Activated CD8-positive, alpha-beta memory T cell treated with anti-CD3 and anti-CD28 coated beads, Interleukin-2, amount 50 U/mL, for 24 hours (primary cell): ENCODE measurements around the gene PRDM16.

Experiments used
- DNase-seq: peaks from one replicate; pipeline ENCODE4 v3.0.0-alpha.2; 2020; ENCODE audit errors: extremely low read depth

Gene PRDM16

GRCh38 chr1:3183411-3183810, 114.4 kb downstream of the PRDM16 start:
- DNase-seq = no peak

GRCh38 chr1:3183813-3184212, 114.8 kb downstream of the PRDM16 start:
- DNase-seq = no peak

GRCh38 chr1:3184666-3185065, 115.7 kb downstream of the PRDM16 start:
- no peak for DNase-seq

DNA sequence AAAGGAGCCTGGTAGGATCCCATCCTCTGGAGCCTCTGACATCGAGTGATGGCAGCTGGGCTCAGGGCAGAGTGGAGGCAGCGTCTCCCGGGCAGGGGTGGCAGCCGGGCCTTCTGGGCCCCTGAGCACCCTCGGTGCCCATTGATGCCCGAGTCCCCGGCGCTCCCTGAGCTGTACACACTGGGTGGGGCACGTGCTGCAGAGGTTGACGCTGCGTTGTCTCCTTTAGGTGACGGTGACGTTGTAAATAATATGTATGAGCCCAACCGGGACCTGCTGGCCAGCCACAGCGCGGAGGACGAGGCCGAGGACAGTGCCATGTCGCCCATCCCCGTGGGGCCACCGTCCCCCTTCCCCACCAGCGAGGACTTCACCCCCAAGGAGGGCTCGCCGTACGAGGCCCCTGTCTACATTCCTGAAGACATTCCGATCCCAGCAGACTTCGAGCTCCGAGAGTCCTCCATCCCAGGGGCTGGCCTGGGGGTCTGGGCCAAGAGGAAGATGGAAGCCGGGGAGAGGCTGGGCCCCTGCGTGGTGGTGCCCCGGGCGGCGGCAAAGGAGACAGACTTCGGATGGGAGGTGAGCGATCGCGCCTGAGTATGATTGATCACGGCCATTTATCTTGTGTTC, 117.0 kb downstream of the PRDM16 start:
- no peak for DNase-seq

GRCh38 chr1:3186526-3186921, 117.5 kb downstream of the PRDM16 start:
- DNase-seq = no peak

- no peak for DNase-seq
Observed at GRCh38 chr1:3187415-3188149, 118.6 kb downstream of the PRDM16 start.

- no peak for DNase-seq
Observed at GRCh38 chr1:3188150-3188971, 119.4 kb downstream of the PRDM16 start.

- no peak for DNase-seq
Observed at GRCh38 chr1:3190256-3191041, 121.4 kb downstream of the PRDM16 start.

GRCh38 chr1:3192361-3192760, 123.4 kb downstream of the PRDM16 start:
- no peak for DNase-seq

- DNase-seq = no peak
Observed at GRCh38 chr1:3192825-3193224, 123.8 kb downstream of the PRDM16 start.

DNA sequence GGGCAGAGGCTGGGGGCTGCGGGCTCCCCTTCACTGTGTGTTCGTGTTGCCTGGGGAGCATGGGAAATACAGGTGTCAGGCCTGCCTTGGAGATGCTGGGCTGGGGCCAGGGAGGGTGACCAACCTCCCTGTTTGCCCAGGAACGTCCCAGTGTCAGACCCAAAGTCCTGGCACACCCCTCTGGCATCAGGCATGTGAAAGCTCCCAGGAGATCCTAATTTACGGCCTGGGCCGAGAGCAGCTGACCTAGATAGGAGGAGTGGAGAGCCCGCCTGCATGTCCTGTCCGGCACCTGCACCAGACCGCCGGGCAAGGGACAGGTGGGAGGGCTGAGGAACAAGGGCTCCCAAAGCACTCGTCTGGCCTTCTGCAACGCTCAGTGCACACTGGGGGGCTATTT, 124.8 kb downstream of the PRDM16 start:
- no peak for DNase-seq

- no peak for DNase-seq
Observed at GRCh38 chr1:3194760-3195479, 125.9 kb downstream of the PRDM16 start.

DNA sequence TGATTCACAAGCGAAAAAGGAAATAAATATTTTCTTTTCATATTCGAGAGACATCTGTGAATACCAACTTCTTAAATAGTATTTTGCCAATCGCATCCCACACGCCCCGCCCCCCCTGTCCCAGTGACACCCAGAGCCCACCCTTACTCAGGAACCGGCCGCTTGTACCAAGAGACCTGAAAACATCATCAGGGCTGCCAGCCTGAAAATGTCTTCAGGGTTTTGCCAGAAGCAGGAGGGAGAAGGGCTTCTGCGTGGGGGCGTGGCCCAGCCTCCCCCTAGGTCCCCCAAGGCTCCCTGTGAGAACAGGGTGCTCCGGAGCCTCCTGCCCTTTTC, 126.4 kb downstream of the PRDM16 start:
- DNase-seq = no peak

GRCh38 chr1:3195966-3196515, 127.0 kb downstream of the PRDM16 start:
- no peak for DNase-seq

DNA sequence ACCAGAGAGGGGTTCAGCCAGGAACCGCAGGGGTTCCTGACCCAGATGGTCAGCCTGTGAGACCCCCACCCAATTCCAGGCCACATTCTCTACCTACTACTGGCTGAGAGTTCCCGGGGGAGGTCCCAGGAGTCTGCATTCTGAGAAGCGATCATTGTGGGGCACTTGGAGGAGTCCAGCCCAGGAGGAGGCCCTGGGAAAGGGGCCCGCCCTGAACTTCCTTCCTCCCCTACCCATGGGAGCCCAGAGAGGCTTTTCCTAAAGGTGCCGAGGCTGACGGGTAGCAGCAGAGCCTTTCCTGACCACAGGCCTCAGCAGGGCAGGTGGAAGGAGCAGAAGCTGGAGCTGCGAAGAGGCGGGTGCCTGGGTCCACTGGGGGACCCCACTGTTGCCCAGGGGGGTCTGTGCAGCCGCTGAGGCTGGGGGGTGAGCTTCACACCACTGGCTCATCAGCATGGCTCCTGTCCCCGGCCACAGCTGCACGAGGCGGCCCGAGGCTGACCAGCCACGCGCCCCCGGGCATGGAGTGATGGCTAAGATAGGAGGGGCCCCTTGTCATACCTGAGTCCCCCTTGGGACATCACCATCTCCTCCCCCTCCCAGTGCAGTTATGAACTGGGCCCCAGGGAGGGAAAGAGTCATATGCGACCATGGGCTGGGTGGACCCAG, 127.7 kb downstream of the PRDM16 start:
- DNase-seq = no peak

DNA sequence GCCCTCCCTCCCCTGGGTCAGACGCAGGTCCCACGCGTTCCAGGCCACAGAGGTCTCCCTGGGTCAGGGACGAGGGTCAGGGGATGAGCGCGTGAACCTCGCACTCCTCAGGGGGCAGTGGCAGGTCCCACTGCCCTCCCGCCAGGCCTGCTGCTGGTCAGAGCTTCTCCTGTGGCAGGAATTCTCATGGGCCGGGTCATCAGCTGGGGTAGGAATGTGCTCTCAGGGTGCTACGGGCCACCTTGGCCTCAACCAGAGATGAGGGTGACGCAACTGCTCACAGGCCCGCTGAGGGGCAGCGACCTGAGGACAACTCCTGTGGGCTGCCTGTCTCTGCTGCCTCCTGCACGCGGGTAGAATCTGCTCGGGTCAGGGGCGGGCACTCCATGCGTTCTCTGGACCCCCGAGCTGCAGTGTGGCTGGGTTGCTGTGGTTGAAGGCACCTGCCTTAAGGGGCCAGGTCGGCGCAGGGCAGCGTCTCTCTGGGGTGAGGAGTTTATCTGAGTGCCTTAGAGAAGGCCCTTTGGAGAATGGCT, 128.8 kb downstream of the PRDM16 start:
- no peak for DNase-seq

DNA sequence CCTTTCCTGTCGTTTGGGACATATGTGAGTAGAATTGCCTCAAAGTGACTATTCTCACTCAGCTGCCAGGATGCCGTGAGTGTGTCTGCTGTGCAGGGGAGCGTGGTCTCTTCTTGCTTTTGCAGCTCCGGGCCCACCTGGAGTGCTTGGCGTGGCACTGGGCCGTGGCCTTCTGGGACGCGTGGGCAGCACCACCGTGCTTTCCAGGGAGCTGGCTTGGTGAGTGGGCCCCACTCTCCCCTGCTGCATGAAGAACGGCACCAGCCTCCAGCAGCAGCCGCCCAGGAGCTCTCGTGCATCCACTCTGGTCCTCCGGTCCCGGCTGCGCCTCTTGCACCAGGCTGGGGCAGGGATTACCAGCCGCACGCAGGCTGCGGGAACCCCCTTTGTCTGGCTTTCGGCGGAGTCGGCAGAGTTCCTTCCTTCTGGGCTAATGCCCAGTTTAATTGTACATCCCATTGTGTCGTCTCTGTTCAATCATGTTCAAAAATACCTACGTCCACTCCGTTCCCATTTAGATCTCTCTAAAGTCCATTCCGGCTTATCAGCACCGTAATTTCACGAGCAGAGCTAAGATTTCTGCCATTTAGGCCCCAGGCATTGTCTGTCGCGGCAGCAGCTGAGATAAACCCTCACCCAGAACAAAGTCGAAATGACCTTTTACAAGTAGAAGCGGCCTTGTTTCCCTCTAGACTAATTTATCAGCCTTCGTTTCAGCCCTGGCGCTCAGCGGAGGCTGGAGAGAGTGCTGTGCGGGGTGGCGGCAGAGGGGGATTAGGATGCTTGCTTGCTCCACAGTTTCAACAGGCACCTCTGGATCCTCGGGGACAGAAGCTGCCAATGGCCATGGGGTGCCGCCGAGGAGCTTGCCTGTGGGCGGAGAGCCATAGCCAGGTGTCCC, 129.6 kb downstream of the PRDM16 start:
- DNase-seq = no peak

GRCh38 chr1:3204725-3205124, 135.7 kb downstream of the PRDM16 start:
- DNase-seq = no peak

DNA sequence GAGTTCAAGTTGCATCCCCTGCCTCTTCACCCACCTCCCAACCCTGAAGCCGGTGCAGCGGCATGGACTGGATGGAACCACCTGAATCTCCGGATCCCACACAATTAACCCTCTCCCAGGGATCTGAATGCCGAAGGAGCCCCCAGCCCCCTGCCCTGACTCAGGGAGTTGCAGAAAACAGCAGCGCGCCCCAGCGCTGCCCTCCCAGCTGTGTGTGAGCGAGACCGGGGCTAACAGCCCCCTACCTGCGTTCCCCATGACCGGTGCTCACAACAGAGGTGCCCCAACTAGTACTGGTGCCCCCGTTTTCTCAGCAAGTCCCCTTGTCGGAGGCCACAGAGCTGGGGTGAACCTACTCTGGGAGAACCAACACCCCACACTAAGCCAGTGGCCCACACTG, 136.8 kb downstream of the PRDM16 start:
- DNase-seq = no peak
